H9 (cell line): ENCODE measurements around the gene UFSP1. TPM values are rescaled to one million over a fixed set of nuclear protein-coding genes. Genes with fewer than 3 reads are reported as not detected.
A peak's percentile ranks its signal among the peaks of the same experiment; 100 is the strongest.

Experiments used
- DNase-seq: peaks from one replicate; pipeline ENCODE4 v3.0.0-alpha.2; 2017
- H2AFZ ChIP-seq: one replicate; pipeline ENCODE4 v1.6.1; 2013; ENCODE audit warnings: mild to moderate bottlenecking, low read length, control low read depth, moderate library complexity
- H2AK5ac ChIP-seq: 2 replicates; pipeline ENCODE4 v1.6.1; 2013; ENCODE audit warnings: low read length, control low read depth, mixed read lengths; ENCODE audit not compliant: insufficient read length
- H2BK120ac ChIP-seq: one replicate; pipeline ENCODE4 v1.6.1; 2013; ENCODE audit warnings: low read depth, mild to moderate bottlenecking, low read length, control low read depth, inconsistent platforms; ENCODE audit not compliant: poor library complexity, severe bottlenecking
- H2BK12ac ChIP-seq: 2 replicates; pipeline ENCODE4 v1.6.1; 2013; ENCODE audit warnings: low read length, control low read depth, mixed read lengths, low read depth; ENCODE audit not compliant: insufficient read length
- H2BK15ac ChIP-seq: 2 replicates; pipeline ENCODE4 v1.6.1; 2013; ENCODE audit warnings: low read depth, low read length, control low read depth
- H2BK20ac ChIP-seq: one replicate; pipeline ENCODE4 v1.6.1; 2013; ENCODE audit warnings: low read depth, mild to moderate bottlenecking, low read length, control low read depth, inconsistent platforms; ENCODE audit not compliant: poor library complexity, severe bottlenecking
- H2BK5ac ChIP-seq: 2 replicates; pipeline ENCODE4 v1.6.1; 2013; ENCODE audit warnings: low read length, control low read depth, mixed read lengths; ENCODE audit not compliant: insufficient read length
- H3K14ac ChIP-seq: 2 replicates; pipeline ENCODE4 v1.6.1; 2013; ENCODE audit warnings: low read length, control low read depth; ENCODE audit not compliant: insufficient read depth
- H3K18ac ChIP-seq: 2 replicates; pipeline ENCODE4 v1.6.1; 2013; ENCODE audit warnings: low read depth, mild to moderate bottlenecking, mixed read lengths, low read length, control low read depth; ENCODE audit not compliant: insufficient read length
- H3K23ac ChIP-seq: 2 replicates; pipeline ENCODE4 v1.6.1; 2013; ENCODE audit warnings: low read length, control low read depth, mixed read lengths, low read depth; ENCODE audit not compliant: insufficient read length
- H3K23me2 ChIP-seq: 2 replicates; pipeline ENCODE4 v1.6.1; 2013; ENCODE audit warnings: low read depth, mild to moderate bottlenecking, mixed read lengths, low read length, control low read depth; ENCODE audit not compliant: insufficient read length, poor library complexity, severe bottlenecking
- H3K27ac ChIP-seq: 2 replicates; pipeline ENCODE4 v1.5.1; 2013; ENCODE audit warnings: low read length, control low read depth, mixed read lengths, low read depth; ENCODE audit not compliant: insufficient read length
- H3K27me3 ChIP-seq: 2 replicates; pipeline ENCODE4 v1.6.1; 2013; ENCODE audit warnings: low read length, control low read depth, inconsistent platforms; ENCODE audit not compliant: insufficient read depth
- H3K4ac ChIP-seq: 2 replicates; pipeline ENCODE4 v1.6.1; 2013; ENCODE audit warnings: low read depth, mild to moderate bottlenecking, control low read depth, inconsistent platforms, low read length, moderate library complexity
- H3K4me1 ChIP-seq: 2 replicates; pipeline ENCODE4 v1.6.1; 2013; ENCODE audit warnings: low read length, control low read depth, inconsistent platforms; ENCODE audit not compliant: insufficient read depth
- H3K4me2 ChIP-seq: 2 replicates; pipeline ENCODE4 v1.6.1; 2013; ENCODE audit warnings: low read length, control low read depth, mixed read lengths; ENCODE audit not compliant: insufficient read length, insufficient read depth
- H3K56ac ChIP-seq: 2 replicates; pipeline ENCODE4 v1.6.1; 2013; ENCODE audit warnings: low read depth, mild to moderate bottlenecking, mixed read lengths, low read length, control low read depth; ENCODE audit not compliant: insufficient read length
- H3K79me1 ChIP-seq: 2 replicates; pipeline ENCODE4 v1.6.1; 2013; ENCODE audit warnings: low read depth, mild to moderate bottlenecking, moderate library complexity, low read length, control low read depth, inconsistent platforms; ENCODE audit not compliant: insufficient read depth, poor library complexity, severe bottlenecking
- H3K79me2 ChIP-seq: 2 replicates; pipeline ENCODE4 v1.6.1; 2013; ENCODE audit warnings: low read length, control low read depth, inconsistent platforms; ENCODE audit not compliant: insufficient read depth
- H3K9ac ChIP-seq: 2 replicates; pipeline ENCODE4 v1.6.1; 2013; ENCODE audit warnings: low read length, control low read depth, mixed read lengths; ENCODE audit not compliant: insufficient read length; ENCODE audit errors: extremely low read depth
- H3K9me3 ChIP-seq: one replicate; pipeline ENCODE4 v1.6.1; 2013; ENCODE audit warnings: low read depth, low read length, inconsistent platforms; ENCODE audit not compliant: control insufficient read depth
- H3T11ph ChIP-seq: one replicate; pipeline ENCODE4 v1.6.1; 2013; ENCODE audit warnings: mild to moderate bottlenecking, low read length, control low read depth, inconsistent platforms
- H4K20me1 ChIP-seq: one replicate; pipeline ENCODE4 v1.6.1; 2013; ENCODE audit not compliant: control insufficient read depth, insufficient read length, insufficient read depth
- H4K5ac ChIP-seq: 2 replicates; pipeline ENCODE4 v1.6.1; 2013; ENCODE audit warnings: low read depth, mild to moderate bottlenecking, mixed read lengths, low read length, control low read depth; ENCODE audit not compliant: insufficient read length
- H4K8ac ChIP-seq: replicated peaks from 2 replicates; pipeline ENCODE4 v1.6.1; 2013; ENCODE audit warnings: low read length, control low read depth, mixed read lengths, low read depth; ENCODE audit not compliant: insufficient read length
- H4K91ac ChIP-seq: 2 replicates; pipeline ENCODE4 v1.6.1; 2013; ENCODE audit warnings: low read depth, mild to moderate bottlenecking, moderate library complexity, mixed read lengths, low read length, control low read depth; ENCODE audit not compliant: insufficient read length
- H3K27ac Mint-ChIP-seq, 3 experiments: 2 replicates in 2 of 3; 3 replicates in 1 of 3; pipeline ENCODE4 v1.8.0; 2020 to 2021; ENCODE audit warnings: mixed read lengths in 3 of 3, mild to moderate bottlenecking in 1 of 3, moderate library complexity in 1 of 3
- H3K27me3 Mint-ChIP-seq: 2 replicates; pipeline ENCODE4 v1.8.0; 2021; ENCODE audit warnings: low read depth, mild to moderate bottlenecking, moderate library complexity, mixed read lengths
- H3K36me3 Mint-ChIP-seq, 3 experiments: 2 replicates in 2 of 3; 3 replicates in 1 of 3; pipeline ENCODE4 v1.8.0; 2020 to 2021; ENCODE audit warnings: low read depth in 3 of 3, mixed read lengths in 3 of 3; ENCODE audit not compliant: insufficient read depth in 1 of 3
- H3K4me1 Mint-ChIP-seq, 2 experiments: 2 replicates each; pipeline ENCODE4 v1.8.0; 2020; ENCODE audit warnings: mixed read lengths in 2 of 2
- H3K4me3 Mint-ChIP-seq, 2 experiments: 2 replicates in 1 of 2; 3 replicates in 1 of 2; pipeline ENCODE4 v1.8.0; 2020 to 2021; ENCODE audit warnings: mild to moderate bottlenecking in 2 of 2, mixed read lengths in 2 of 2, moderate library complexity in 1 of 2
- H3K9me3 Mint-ChIP-seq, 2 experiments: 2 replicates in 1 of 2; 3 replicates in 1 of 2; pipeline ENCODE4 v1.8.0; 2020; ENCODE audit warnings: mild to moderate bottlenecking in 2 of 2, mixed read lengths in 2 of 2, moderate library complexity in 1 of 2
- WGBS: extraction: QIAGEN DNeasy Blood & Tissue Kit; methylation state at CpG from one replicate; pipeline ENCODE4 v1.1.7; 2013; ENCODE audit warnings: missing lambda C conversion rate, low lambda C conversion rate, mixed read lengths; ENCODE audit not compliant: insufficient read length; ENCODE audit errors: extremely low coverage; 5-methylcytosine and 5-hydroxymethylcytosine counted together
- total RNA-seq: library from RNA; stranded (reverse); gene quantifications from 2 replicates; pipeline ENCODE4 v1.2.1, GENCODE V29; 2021
- TF ChIP-seq, protein P1 (sequence below): fragments of 200-600 bp; sonication (generic); conservative IDR thresholded peaks from 3 replicates; pipeline ENCODE4 v1.8.0; 2021; ENCODE audit warnings: antibody characterized with exemption, mild to moderate bottlenecking

Gene UFSP1
- total RNA-seq, 1 experiment from 2014 or later, result 4.3 TPM

DNA sequence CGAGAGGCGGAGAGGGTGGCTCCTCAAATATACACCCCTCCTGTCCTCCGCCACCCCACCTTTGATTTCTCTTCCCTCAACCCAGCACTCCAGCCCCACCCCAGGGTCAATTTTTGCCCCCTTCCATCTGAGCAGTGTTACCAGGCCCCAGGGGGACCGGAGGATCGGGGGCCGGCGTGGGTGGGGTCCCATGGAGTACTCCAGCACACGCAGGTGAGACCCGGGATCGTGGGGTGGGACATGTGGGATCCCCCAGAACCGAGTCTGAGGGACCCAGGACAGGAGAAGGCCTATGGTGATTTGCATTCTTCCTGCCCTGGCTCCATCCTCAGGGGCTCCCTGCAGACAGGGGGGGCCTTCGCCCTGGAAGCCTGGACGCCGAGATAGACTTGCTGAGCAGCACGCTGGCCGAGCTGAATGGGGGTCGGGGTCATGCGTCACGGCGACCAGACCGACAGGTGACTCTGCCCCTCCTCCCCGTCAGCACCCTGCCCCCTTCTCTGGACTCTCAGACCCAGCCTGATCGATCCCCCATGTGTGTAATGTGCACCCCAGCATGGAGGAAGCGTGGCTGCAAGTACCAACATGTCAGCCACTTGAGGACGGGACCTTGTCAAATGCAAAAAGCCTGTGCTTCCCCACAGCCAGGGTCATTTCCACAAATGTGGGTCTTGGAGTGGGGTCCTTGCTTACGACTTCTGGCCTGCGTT is 21.6 kb downstream of the UFSP1 start:
- Histone ChIP-seq H3K79me2 (peaks cover 3% of the 10 kb centered on the region; the same call in 1 of the 2 replicates), H4K20me1 (no peaks in the 10 kb centered on the region), H3K9ac (peak overlapping the region; percentile 83), H3K23ac (no peak overlapping the region), H3K23me2 (peaks cover 10% of the 10 kb centered on the region), H3T11ph (no peak overlapping the region), H2BK120ac (no peak overlapping the region), H3K27ac (no peak overlapping the region), H3K4ac (no peak overlapping the region; the same call in 1 of the 2 replicates), H3K79me1 (peaks cover 3% of the 10 kb centered on the region), H3K56ac (no peak overlapping the region), H3K14ac (peak overlapping the region; percentile 84), H3K9me3 (no peaks in the 10 kb centered on the region), H3K18ac (peak overlapping the region; percentile 73), H2AFZ (no peak overlapping the region), H4K8ac (no peak overlapping the region), H2BK12ac (no peak overlapping the region), H3K4me2 (peak overlapping the region; percentile 77), H2BK20ac (no peak overlapping the region), H2AK5ac (no peak overlapping the region), H3K27me3 (no peaks in the 10 kb centered on the region), H3K4me1 (no peaks in the 10 kb centered on the region; the same call in 1 of the 2 replicates), H2BK15ac (no peak overlapping the region), H2BK5ac (peak overlapping the region; percentile 15), H4K5ac (no peak overlapping the region), H4K91ac (no peak overlapping the region)
- peak; percentile 54 for DNase-seq
- Mint-ChIP-seq H3K36me3 (peaks cover 25 to 53% (median 41%) of the 10 kb centered on the region in 3 experiments), H3K4me1 (peaks cover 12 to 15% of the 10 kb centered on the region in 2 experiments), H3K27me3 (no peaks in the 10 kb centered on the region), H3K4me3 (peak overlapping the region; percentile 92 to 97), H3K9me3 (no peaks in the 10 kb centered on the region), H3K27ac (peak overlapping the region; percentile 94 to 97 (median 95); a peak in 6 of 7 replicates)
- TF ChIP-seq, protein P1, sequence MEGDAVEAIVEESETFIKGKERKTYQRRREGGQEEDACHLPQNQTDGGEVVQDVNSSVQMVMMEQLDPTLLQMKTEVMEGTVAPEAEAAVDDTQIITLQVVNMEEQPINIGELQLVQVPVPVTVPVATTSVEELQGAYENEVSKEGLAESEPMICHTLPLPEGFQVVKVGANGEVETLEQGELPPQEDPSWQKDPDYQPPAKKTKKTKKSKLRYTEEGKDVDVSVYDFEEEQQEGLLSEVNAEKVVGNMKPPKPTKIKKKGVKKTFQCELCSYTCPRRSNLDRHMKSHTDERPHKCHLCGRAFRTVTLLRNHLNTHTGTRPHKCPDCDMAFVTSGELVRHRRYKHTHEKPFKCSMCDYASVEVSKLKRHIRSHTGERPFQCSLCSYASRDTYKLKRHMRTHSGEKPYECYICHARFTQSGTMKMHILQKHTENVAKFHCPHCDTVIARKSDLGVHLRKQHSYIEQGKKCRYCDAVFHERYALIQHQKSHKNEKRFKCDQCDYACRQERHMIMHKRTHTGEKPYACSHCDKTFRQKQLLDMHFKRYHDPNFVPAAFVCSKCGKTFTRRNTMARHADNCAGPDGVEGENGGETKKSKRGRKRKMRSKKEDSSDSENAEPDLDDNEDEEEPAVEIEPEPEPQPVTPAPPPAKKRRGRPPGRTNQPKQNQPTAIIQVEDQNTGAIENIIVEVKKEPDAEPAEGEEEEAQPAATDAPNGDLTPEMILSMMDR, result no peak
- WGBS, result no CpG with 5 or more reads among the region's 27 CpGs
